HepG2 (cell line): ENCODE data around the gene CDHR1. TPM values are rescaled to one million over a fixed set of nuclear protein-coding genes. Genes with fewer than 3 reads are reported as not detected.

Experiments used
- ATAC-seq: fragments of 200-7000 bp; cut with Tn5 transposase; 3 replicates; pipeline ENCODE4 v1.9.1; 2020; ENCODE audit warnings: mild to moderate bottlenecking, moderate library complexity
- BruUV-seq: library from RNA; stranded (reverse); fragments of 400-500 nt; replicated peaks from 2 replicates; lab custom pipeline; 2021; lab: Mats Ljungman, UMichigan
- CTCF ChIA-PET: fragments of 300-600 bp; formaldehyde crosslinking; extraction: SDS; loops from one replicate; lab custom pipeline; 2021; ENCODE audit warnings: low total read pairs, inconsistent platforms, low intra/inter-chr PET ratio; lab: Yijun Ruan, JAX
- POLR2A ChIA-PET: fragments of 350-600 bp; sonication (Branson Sonifier 250); formaldehyde crosslinking; loops from one replicate; lab custom pipeline; 2020; ENCODE audit warnings: antibody characterized with exemption, inconsistent platforms; lab: Yijun Ruan, JAX
- DNase-seq: peaks from one replicate; pipeline ENCODE4 v3.0.0-alpha.2; 2015; ENCODE audit warnings: low spot score
- FAIRE-seq: peaks from 3 replicates; lab custom pipeline; 2011; peaks lifted over from hg19 to GRCh38; lab: Jason Lieb, UNC
- H2AFZ ChIP-seq: one replicate; pipeline ENCODE4 v1.6.1; 2011; ENCODE audit warnings: low read length, inconsistent platforms
- H3K27ac ChIP-seq: fragments of 300-600 bp; 3 replicates; pipeline ENCODE4 v1.8.0; 2011; ENCODE audit warnings: mixed run types, mild to moderate bottlenecking, mixed read lengths, low read length, inconsistent platforms; ENCODE audit not compliant: insufficient read depth; ENCODE audit errors: extremely low read length
- H3K27me3 ChIP-seq, 2 experiments: fragments of 200-600 bp in 1 of 2; 2 replicates in 1 of 2; 3 replicates in 1 of 2; pipeline versions ENCODE4 v1.6.0 to v1.8.0; 2011; ENCODE audit warnings: low read length in 2 of 2, mild to moderate bottlenecking in 2 of 2, moderate library complexity in 2 of 2, inconsistent platforms in 1 of 2; ENCODE audit not compliant: insufficient read depth in 2 of 2, control insufficient read depth in 1 of 2
- H3K36me3 ChIP-seq, 2 experiments: fragments of 200-600 bp in 1 of 2; replicated peaks in 1 of 2; 2 replicates in 1 of 2; 3 replicates in 1 of 2; pipeline versions ENCODE4 v1.5.1 to v1.8.0; 2011; ENCODE audit warnings: low read length in 2 of 2, inconsistent platforms in 1 of 2; ENCODE audit not compliant: insufficient read depth in 2 of 2, control insufficient read depth in 1 of 2
- H3K4me1 ChIP-seq: 2 replicates; pipeline ENCODE4 v1.5.1; 2012; ENCODE audit warnings: low read length, inconsistent platforms; ENCODE audit not compliant: insufficient read depth
- H3K4me2 ChIP-seq: 2 replicates; pipeline ENCODE4 v1.6.0; 2011; ENCODE audit warnings: low read depth, low read length, inconsistent platforms
- H3K4me3 ChIP-seq, 3 experiments: fragments of 200-600 bp in 1 of 3; sonication (generic), shearing (Covaris generic) in 1 of 3; replicated peaks in 1 of 3; 2 replicates each; pipeline ENCODE4 v1.5.1; 2011 to 2016; ENCODE audit warnings: low read length in 3 of 3, inconsistent platforms in 2 of 3, low read depth in 2 of 3, mild to moderate bottlenecking in 2 of 3, control low read depth in 1 of 3, mixed read lengths in 1 of 3; ENCODE audit not compliant: insufficient read depth in 1 of 3
- H3K79me2 ChIP-seq: one replicate; pipeline ENCODE4 v1.6.1; 2011; ENCODE audit warnings: low read length, inconsistent platforms; ENCODE audit not compliant: insufficient read depth
- H3K9ac ChIP-seq: 2 replicates; pipeline ENCODE4 v1.6.0; 2011; ENCODE audit warnings: mild to moderate bottlenecking, low read depth, low read length, inconsistent platforms; ENCODE audit not compliant: insufficient read depth
- H3K9me3 ChIP-seq: 2 replicates; pipeline ENCODE4 v1.5.1; 2012; ENCODE audit warnings: mild to moderate bottlenecking, low read length
- H4K20me1 ChIP-seq: 2 replicates; pipeline ENCODE4 v1.6.0; 2011; ENCODE audit warnings: inconsistent platforms, mild to moderate bottlenecking, low read length, moderate library complexity; ENCODE audit not compliant: insufficient read depth
- HNRNPL ChIP-seq: fragments of 200-400 bp; formaldehyde crosslinking; IDR thresholded peaks from 2 replicates; pipeline ENCODE4 v1.6.1; 2017; ENCODE audit warnings: mild to moderate bottlenecking, low read depth, low read length
- MZF1 ChIP-seq: sonication (generic); formaldehyde crosslinking; IDR thresholded peaks from 2 replicates; pipeline ENCODE4 v1.8.1; 2023; ENCODE audit warnings: mild to moderate bottlenecking, missing genetic modification reagents, borderline replicate concordance
- PCBP1 ChIP-seq: fragments of 200-400 bp; formaldehyde crosslinking; IDR thresholded peaks from 2 replicates; pipeline ENCODE4 v1.6.1; 2017; ENCODE audit warnings: mild to moderate bottlenecking, low read depth, low read length, borderline replicate concordance
- TCF12 ChIP-seq, 2 experiments: fragments of 450-650 bp in 1 of 2; sonication (generic) in 1 of 2; formaldehyde crosslinking in 1 of 2; IDR thresholded peaks; 2 replicates each; pipeline versions ENCODE4 v1.6.1 to v1.8.0; 2017 to 2022; ENCODE audit warnings: antibody characterized with exemption in 1 of 2, mild to moderate bottlenecking in 1 of 2, missing genetic modification reagents in 1 of 2, moderate library complexity in 1 of 2
- ZFP36L1 ChIP-seq: sonication (generic); formaldehyde crosslinking; IDR thresholded peaks from 2 replicates; pipeline ENCODE4 v1.8.0; 2022; ENCODE audit warnings: mild to moderate bottlenecking, missing genetic modification reagents, moderate library complexity
- ZNF431 ChIP-seq: sonication (generic); formaldehyde crosslinking; IDR thresholded peaks from 2 replicates; pipeline ENCODE4 v1.9.0; 2022; ENCODE audit warnings: missing genetic modification reagents, low read depth, mild to moderate bottlenecking, borderline replicate concordance
- ZNF44 ChIP-seq: sonication (generic); formaldehyde crosslinking; IDR thresholded peaks from 2 replicates; pipeline ENCODE4 v1.5.1; 2020; ENCODE audit warnings: mild to moderate bottlenecking, missing genetic modification reagents
- WGBS: methylation state at CpG from one replicate; pipeline ENCODE4 v1.1.6; 2017; ENCODE audit warnings: low lambda C conversion rate; 5-methylcytosine and 5-hydroxymethylcytosine counted together
- in situ Hi-C: cut with HindIII; loops from 2 replicates; pipeline ENCODE4 v1.10.0; 2017; ENCODE audit warnings: low pct_unique_long_range_greater_than_20kb; ENCODE audit not compliant: extremely low pct_ligation_motif_present
- intact Hi-C: fragments of 100-400 bp; cut with micrococcal nuclease; formaldehyde crosslinking; loops from one replicate; pipeline ENCODE4 v1.10.0; 2022; ENCODE audit not compliant: unreplicated experiment
- polyA plus RNA-seq, 8 experiments: library from polyadenylated mRNA; depleted of rRNA in 3 of 8; stranded (reverse) in 7 of 8; unstranded in 1 of 8; fragments of >200 nt; fragmentation: Illumina TruSeq in 4 of 8; extraction: Trizol in 4 of 8; gene quantifications; 2 replicates each; pipeline versions ENCODE4 v1.2.1 to v1.2.3, GENCODE V29; 2011 to 2016; ENCODE audit warnings: low read depth in 4 of 8, missing spikeins in 1 of 8, mixed read lengths in 1 of 8; ENCODE audit not compliant: insufficient read depth in 1 of 8
- total RNA-seq, 5 experiments: library from RNA; depleted of rRNA; stranded (reverse); fragments of >200 nt; fragmentation: Illumina TruSeq; extraction: Trizol; gene quantifications; 2 replicates each; pipeline ENCODE4 v1.2.3, GENCODE V29; 2016; ENCODE audit warnings: low read depth in 1 of 5
- TF ChIP-seq, protein P1 (sequence below): sonication (generic); formaldehyde crosslinking; IDR thresholded peaks from 2 replicates; pipeline ENCODE4 v1.5.1; 2020; ENCODE audit warnings: mild to moderate bottlenecking, missing genetic modification reagents
- TF ChIP-seq, protein P2 (sequence below): sonication (generic); formaldehyde crosslinking; IDR thresholded peaks from 2 replicates; pipeline ENCODE4 v1.4.0; 2020; ENCODE audit warnings: mild to moderate bottlenecking, missing genetic modification reagents
- TF ChIP-seq, protein P3 (sequence below): sonication (generic); formaldehyde crosslinking; conservative IDR thresholded peaks from 2 replicates; pipeline ENCODE4 v1.4.0; 2020; ENCODE audit warnings: missing genetic modification reagents

The CDHR1 gene
- total and polyA plus RNA-seq, 2 of the 13 experiments (the other 11 are each of a cell fraction or from before 2014, with no cell fraction given): 0.04 to 0.09 TPM

DNA sequence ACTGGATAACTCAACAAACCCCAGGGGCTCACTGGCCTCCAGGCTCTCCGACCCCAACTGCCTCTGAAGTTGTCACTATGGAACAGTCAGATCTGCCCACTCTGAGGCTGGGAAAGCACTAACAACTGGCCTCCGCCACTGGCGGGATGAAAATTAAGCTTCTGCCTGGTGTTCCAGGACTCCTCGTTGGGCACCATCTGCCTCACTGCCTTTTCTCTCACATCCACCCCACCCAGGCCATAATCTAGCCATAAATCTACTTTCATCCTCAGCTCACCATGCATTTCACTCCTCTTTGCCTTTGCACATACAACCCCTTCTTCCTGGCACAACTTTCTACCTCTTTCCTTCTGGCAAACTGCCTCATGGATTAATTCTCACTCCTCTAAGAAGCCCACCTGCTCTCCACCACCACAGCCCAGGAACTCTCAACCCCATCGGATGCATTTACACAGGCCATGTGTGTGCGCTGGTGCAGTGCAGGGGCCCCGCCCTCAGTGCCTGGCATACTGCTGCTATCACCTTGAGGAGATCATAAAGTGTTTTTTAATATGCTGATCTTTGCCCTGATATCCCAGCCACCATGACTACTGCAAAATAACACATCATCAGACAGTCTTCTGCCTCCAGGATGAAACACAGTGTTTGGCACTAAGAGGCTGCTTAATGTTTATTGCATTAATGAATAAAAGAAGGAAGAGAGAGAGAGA lies 4.0 kb downstream of the CDHR1 start:
- no peaks in the 10 kb centered on the region for H3K36me3 ChIP-seq
- 0% methylated on average over 6 of the region's 7 CpGs for WGBS
- no peaks in the 10 kb centered on the region for H3K9me3 ChIP-seq
- TF ChIP-seq PCBP1 (no peak), HNRNPL (no peak), MZF1 (no peak)
- ATAC-seq: no peak
- no peak for FAIRE-seq
- H3K4me2 ChIP-seq: no peak overlapping the region
- peaks cover 9 to 55% of the 10 kb centered on the region in 2 experiments for H3K27me3 ChIP-seq
- CTCF ChIA-PET: no interaction called here
- no peaks in the 10 kb centered on the region for H3K4me1 ChIP-seq
- no peaks in the 10 kb centered on the region for H4K20me1 ChIP-seq
- H2AFZ ChIP-seq: no peak overlapping the region
- no peak for DNase-seq
- no TSS peak for BruUV-seq
- in situ Hi-C loops (no loop called here), intact Hi-C loops (no loop called here)
- no peak overlapping the region for H3K9ac ChIP-seq
- H3K4me3 ChIP-seq: no peak overlapping the region
- no peak overlapping the region for H3K27ac ChIP-seq
- no peaks in the 10 kb centered on the region for H3K79me2 ChIP-seq
- POLR2A ChIA-PET: no interaction called here

DNA sequence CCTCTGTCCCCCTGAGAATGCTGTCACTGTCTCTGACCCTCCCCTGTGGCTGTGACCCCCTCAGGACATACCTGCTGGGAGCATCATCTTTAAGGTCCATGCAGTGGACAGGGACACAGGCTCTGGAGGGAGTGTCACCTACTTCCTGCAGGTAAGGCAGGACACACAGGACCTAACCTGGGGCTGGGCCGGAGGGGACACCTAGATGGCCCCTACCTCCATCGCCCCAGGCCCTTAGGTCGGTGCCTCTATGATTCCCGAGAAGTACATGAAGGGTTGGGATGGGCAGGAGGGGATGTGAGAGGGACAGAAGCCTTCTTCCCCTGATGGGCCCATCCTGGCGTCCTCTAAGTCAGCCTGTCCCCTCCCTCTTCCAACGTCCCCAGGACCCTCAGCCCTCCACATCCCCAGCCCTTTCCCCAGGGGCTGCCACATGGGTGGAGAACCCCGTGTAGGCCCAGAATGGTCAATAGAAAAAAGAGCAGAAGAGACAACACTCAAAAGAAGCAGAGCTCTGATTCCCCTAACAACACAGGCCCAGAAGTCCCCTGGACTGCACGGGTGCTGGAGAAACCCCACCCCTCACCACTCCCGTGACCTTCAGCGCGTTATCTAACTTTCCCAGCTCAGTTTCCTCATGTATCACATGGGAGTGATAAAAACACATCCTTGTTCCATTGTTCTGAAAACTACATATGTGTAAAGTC lies 6.4 kb downstream of the CDHR1 start:
- H2AFZ ChIP-seq: no peak overlapping the region
- H3K79me2 ChIP-seq: no peaks in the 10 kb centered on the region
- ATAC-seq (no peak), FAIRE-seq (no peak), DNase-seq (no peak)
- H3K4me2 ChIP-seq: no peak overlapping the region
- no peak overlapping the region for H3K9ac ChIP-seq
- CTCF ChIA-PET: no interaction called here
- no TSS peak for BruUV-seq
- H3K36me3 ChIP-seq: no peaks in the 10 kb centered on the region
- no peak overlapping the region for H3K27ac ChIP-seq
- H3K9me3 ChIP-seq: no peaks in the 10 kb centered on the region
- peaks cover 8 to 34% of the 10 kb centered on the region in 2 experiments for H3K27me3 ChIP-seq
- in situ Hi-C loops: no loop called here
- POLR2A ChIA-PET: no interaction called here
- intact Hi-C loops: no loop called here
- H3K4me1 ChIP-seq: no peaks in the 10 kb centered on the region
- no peak overlapping the region for H3K4me3 ChIP-seq
- H4K20me1 ChIP-seq: no peaks in the 10 kb centered on the region
- 0% methylated on average over 10 of the region's 11 CpGs for WGBS
- TF ChIP-seq ZNF44 (CRISPR knock-in tag) (no peak), ZFP36L1 (CRISPR knock-in tag) (no peak), TCF12 (IDR thresholded peaks at IDR 0.05) (no peak), TCF12 (CRISPR knock-in tag; IDR thresholded peaks at IDR 0.05) (no peak), ZNF431 (CRISPR knock-in tag) (no peak)
- TF ChIP-seq, protein P1, sequence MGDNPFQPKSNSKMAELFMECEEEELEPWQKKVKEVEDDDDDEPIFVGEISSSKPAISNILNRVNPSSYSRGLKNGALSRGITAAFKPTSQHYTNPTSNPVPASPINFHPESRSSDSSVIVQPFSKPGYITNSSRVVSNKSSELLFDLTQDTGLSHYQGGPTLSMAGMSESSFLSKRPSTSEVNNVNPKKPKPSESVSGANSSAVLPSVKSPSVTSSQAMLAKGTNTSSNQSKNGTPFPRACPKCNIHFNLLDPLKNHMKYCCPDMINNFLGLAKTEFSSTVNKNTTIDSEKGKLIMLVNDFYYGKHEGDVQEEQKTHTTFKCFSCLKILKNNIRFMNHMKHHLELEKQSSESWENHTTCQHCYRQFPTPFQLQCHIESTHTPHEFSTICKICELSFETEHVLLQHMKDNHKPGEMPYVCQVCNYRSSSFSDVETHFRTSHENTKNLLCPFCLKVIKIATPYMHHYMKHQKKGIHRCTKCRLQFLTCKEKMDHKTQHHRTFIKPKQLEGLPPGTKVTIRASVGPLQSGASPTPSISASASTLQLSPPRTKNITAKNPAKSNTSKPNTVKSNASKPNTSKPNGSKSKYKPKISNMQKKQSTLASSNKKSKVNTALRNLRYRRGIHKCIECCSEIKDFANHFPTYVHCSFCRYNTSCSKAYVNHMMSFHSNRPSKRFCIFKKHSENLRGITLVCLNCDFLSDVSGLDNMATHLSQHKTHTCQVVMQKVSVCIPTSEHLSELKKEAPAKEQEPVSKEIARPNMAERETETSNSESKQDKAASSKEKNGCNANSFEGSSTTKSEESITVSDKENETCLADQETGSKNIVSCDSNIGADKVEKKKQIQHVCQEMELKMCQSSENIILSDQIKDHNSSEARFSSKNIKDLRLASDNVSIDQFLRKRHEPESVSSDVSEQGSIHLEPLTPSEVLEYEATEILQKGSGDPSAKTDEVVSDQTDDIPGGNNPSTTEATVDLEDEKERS (CRISPR knock-in tag): no peak
- TF ChIP-seq, protein P2, sequence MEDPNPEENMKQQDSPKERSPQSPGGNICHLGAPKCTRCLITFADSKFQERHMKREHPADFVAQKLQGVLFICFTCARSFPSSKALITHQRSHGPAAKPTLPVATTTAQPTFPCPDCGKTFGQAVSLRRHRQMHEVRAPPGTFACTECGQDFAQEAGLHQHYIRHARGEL: no peak
- TF ChIP-seq, protein P3, sequence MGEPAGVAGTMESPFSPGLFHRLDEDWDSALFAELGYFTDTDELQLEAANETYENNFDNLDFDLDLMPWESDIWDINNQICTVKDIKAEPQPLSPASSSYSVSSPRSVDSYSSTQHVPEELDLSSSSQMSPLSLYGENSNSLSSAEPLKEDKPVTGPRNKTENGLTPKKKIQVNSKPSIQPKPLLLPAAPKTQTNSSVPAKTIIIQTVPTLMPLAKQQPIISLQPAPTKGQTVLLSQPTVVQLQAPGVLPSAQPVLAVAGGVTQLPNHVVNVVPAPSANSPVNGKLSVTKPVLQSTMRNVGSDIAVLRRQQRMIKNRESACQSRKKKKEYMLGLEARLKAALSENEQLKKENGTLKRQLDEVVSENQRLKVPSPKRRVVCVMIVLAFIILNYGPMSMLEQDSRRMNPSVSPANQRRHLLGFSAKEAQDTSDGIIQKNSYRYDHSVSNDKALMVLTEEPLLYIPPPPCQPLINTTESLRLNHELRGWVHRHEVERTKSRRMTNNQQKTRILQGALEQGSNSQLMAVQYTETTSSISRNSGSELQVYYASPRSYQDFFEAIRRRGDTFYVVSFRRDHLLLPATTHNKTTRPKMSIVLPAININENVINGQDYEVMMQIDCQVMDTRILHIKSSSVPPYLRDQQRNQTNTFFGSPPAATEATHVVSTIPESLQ: no peak
